Lung (tissue), 12 donors: ENCODE results near the gene PCBP3. TPM values are rescaled to one million over a fixed set of nuclear protein-coding genes. Genes with fewer than 3 reads are reported as not detected.
"Not testable (repeated sequence)": the region's sequence is repeated elsewhere in the genome, so short reads cannot be mapped to it uniquely, and the experiment has no call there.

Experiments used
- ATAC-seq: fragments of 200-7000 bp; cut with Tn5 transposase; one replicate; pipeline ENCODE4 v1.9.1; 2020; ENCODE audit warnings: moderate number of reproducible peaks; ENCODE audit not compliant: insufficient read depth, low FRiP score
- DNase-seq, 3 donors: peaks; one replicate each; pipeline ENCODE4 v3.0.0-alpha.2; 2013 to 2017
- H3K27ac ChIP-seq, 2 donors: one replicate each; pipeline ENCODE4 v1.5.1; 2013; ENCODE audit warnings: mild to moderate bottlenecking in 2 of 2, moderate library complexity in 2 of 2, control low read depth in 1 of 2, inconsistent platforms in 1 of 2, low read depth in 1 of 2, low read length in 1 of 2
- H3K27me3 ChIP-seq, 3 donors: one replicate each; pipeline ENCODE4 v1.5.1; 2013; ENCODE audit warnings: low read length in 2 of 3; ENCODE audit not compliant: control insufficient read depth in 3 of 3, insufficient read depth in 3 of 3
- H3K36me3 ChIP-seq, 4 donors: one replicate each; pipeline ENCODE4 v1.5.1; 2013; ENCODE audit warnings: low read length in 4 of 4, mild to moderate bottlenecking in 1 of 4, moderate library complexity in 1 of 4; ENCODE audit not compliant: control insufficient read depth in 4 of 4, insufficient read depth in 4 of 4
- H3K4me1 ChIP-seq, 5 donors: one replicate each; pipeline ENCODE4 v1.5.1; 2013; ENCODE audit warnings: low read length in 5 of 5, mild to moderate bottlenecking in 2 of 5, moderate library complexity in 1 of 5; ENCODE audit not compliant: control insufficient read depth in 5 of 5, insufficient read depth in 5 of 5
- H3K4me3 ChIP-seq: one replicate; pipeline ENCODE4 v1.5.1; 2013; ENCODE audit warnings: mild to moderate bottlenecking, control low read depth, moderate library complexity
- H3K9ac ChIP-seq, 2 donors: one replicate each; pipeline ENCODE4 v1.5.1; 2013; ENCODE audit warnings: low read length in 2 of 2, control low read depth in 1 of 2; ENCODE audit not compliant: insufficient read depth in 1 of 2
- H3K9me3 ChIP-seq, 4 donors: one replicate each; pipeline ENCODE4 v1.5.1; 2013; ENCODE audit warnings: low read length in 3 of 4, mild to moderate bottlenecking in 1 of 4, moderate library complexity in 1 of 4; ENCODE audit not compliant: control insufficient read depth in 4 of 4, insufficient read depth in 3 of 4
- WGBS, 2 donors: extraction: QIAGEN DNeasy Blood & Tissue Kit; methylation state at CpG; one replicate each; pipeline ENCODE4 v1.1.7; 2013; 5-methylcytosine and 5-hydroxymethylcytosine counted together
- polyA plus RNA-seq, 2 donors: library from polyadenylated mRNA; stranded (reverse); fragments of 200-250 nt; gene quantifications; one replicate each; pipeline ENCODE4 v1.2.1, GENCODE V29; 2013
- total RNA-seq, 2 donors: library from RNA; depleted of rRNA in 1 of 2; stranded (reverse); fragments of >200 nt in 1 of 2; gene quantifications; one replicate each; pipeline ENCODE4 v1.2.1, GENCODE V29; 2014 to 2021
- TF ChIP-seq, protein P1 (sequence below): IDR thresholded peaks from 2 replicates; pipeline ENCODE4 v1.5.1; 2012; ENCODE audit warnings: mild to moderate bottlenecking; ENCODE audit errors: control extremely low read depth, extremely low read depth
- donor health status: control.
- donor health status: control.
- donor health status: Bipolar disorder and iron deficiency.
- donor health status: healthy.
- donor health status: DM: yes; HTN: yes; CAD: no.

PCBP3 gene
- total and polyA plus RNA-seq, 4 donors: 1.6 to 8.2 (median 3.1) TPM

DNA sequence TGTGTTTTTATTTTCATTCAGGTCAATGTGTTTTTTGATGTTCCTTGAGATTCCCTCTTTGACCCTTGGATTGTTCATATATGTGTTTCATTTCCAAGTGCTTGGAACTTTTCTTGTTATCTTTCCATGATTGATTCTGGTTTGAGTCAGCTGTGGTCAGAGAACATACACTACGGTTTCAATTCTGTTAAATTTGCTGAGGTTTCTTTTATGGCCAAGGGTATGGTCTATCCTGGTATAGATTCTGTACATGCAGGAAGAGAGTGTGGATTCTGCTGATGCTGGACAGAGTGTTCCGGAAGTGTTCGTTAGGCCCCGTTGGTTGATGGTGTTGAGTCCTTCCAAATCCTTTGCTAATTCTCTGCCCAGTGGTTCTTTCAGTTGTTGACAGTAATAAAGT is 239.6 kb downstream of the PCBP3 start:
- H3K4me3 ChIP-seq: no peak overlapping the region
- H3K27ac ChIP-seq: no peak overlapping the region
- 91 to 97% methylated on average over 4 of the region's 4 CpGs for WGBS, 2 donors
- DNase-seq (no peak), ATAC-seq (no peak)
- H3K9ac ChIP-seq: no peak overlapping the region
- no peaks in the 10 kb centered on the region for H3K36me3 ChIP-seq
- TF ChIP-seq, protein P1, sequence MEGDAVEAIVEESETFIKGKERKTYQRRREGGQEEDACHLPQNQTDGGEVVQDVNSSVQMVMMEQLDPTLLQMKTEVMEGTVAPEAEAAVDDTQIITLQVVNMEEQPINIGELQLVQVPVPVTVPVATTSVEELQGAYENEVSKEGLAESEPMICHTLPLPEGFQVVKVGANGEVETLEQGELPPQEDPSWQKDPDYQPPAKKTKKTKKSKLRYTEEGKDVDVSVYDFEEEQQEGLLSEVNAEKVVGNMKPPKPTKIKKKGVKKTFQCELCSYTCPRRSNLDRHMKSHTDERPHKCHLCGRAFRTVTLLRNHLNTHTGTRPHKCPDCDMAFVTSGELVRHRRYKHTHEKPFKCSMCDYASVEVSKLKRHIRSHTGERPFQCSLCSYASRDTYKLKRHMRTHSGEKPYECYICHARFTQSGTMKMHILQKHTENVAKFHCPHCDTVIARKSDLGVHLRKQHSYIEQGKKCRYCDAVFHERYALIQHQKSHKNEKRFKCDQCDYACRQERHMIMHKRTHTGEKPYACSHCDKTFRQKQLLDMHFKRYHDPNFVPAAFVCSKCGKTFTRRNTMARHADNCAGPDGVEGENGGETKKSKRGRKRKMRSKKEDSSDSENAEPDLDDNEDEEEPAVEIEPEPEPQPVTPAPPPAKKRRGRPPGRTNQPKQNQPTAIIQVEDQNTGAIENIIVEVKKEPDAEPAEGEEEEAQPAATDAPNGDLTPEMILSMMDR: no peak
- no peaks in the 10 kb centered on the region for H3K9me3 ChIP-seq
- H3K4me1 ChIP-seq: peaks cover 0 to 10% (median 0%) of the 10 kb centered on the region in 5 donors
- H3K27me3 ChIP-seq: no peaks in the 10 kb centered on the region

DNA sequence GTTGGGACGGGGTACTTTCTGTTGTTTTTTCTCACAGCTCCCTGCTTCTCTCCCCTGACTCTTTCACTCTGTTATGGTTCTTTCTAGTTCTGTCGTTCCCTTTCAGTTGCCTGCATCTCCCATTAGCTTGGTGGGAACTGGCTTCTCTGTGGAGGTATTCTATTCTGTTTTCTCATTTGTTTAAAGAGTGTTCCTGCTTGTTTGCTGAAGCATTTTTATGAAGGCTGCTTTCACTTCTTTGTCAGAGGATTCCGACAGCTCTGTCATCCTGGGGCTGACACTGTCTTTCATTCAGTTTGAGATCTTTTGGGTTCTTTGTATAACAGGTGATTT is 242.0 kb downstream of the PCBP3 start:
- WGBS, 2 donors: 89 to 92% methylated on average over 3 of the region's 3 CpGs
- H3K27ac ChIP-seq: no peak overlapping the region
- no peak for ATAC-seq

DNA sequence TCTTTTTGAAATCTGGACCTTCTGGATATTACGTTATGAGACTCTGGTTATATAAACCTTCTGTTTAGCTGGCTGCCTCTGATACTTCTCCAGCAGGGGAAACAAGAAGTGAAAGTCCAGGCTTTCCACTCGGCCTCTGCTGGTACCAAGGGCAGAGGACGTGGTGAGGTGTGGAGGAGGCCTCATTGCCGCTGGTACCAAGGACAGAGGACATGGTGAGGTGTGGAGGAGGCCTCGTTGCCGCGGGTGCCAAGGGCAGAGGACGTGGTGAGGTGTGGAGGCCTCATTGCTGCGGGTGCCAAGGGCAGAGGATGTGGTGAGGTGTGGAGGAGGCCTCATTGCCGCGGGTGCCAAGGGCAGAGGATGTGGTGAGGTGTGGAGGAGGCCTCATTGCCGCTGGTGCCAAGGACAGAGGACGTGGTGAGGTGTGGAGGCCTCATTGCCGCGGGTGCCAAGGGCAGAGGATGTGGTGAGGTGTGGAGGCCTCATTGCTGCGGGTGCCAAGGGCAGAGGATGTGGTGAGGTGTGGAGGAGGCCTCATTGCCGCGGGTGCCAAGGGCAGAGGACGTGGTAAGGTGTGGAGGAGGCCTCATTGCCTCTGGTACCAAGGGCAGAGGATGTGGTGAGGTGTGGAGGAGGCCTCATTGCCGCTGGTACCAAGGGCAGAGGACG is 242.5 kb downstream of the PCBP3 start:
- H3K27ac ChIP-seq: peak overlapping the region in 1 of 2 donors; percentile 28
- not testable (repeated sequence) for ATAC-seq
- 27 to 59% methylated on average over 21 of the region's 21 CpGs for WGBS, 2 donors

More for the DNA sequence above, 242.0 kb downstream of the PCBP3 start:
- no peak overlapping the region for H3K4me3 ChIP-seq
- no peaks in the 10 kb centered on the region for H3K36me3 ChIP-seq
- H3K9ac ChIP-seq: no peak overlapping the region
- H3K27me3 ChIP-seq: peaks cover 0 to 4% (median 0%) of the 10 kb centered on the region in 3 donors
- TF ChIP-seq, protein P1: no peak
- H3K4me1 ChIP-seq: peaks cover 0 to 13% (median 0%) of the 10 kb centered on the region in 5 donors
- no peak for DNase-seq
- peaks cover 0 to 2% (median 0%) of the 10 kb centered on the region in 4 donors for H3K9me3 ChIP-seq

DNA sequence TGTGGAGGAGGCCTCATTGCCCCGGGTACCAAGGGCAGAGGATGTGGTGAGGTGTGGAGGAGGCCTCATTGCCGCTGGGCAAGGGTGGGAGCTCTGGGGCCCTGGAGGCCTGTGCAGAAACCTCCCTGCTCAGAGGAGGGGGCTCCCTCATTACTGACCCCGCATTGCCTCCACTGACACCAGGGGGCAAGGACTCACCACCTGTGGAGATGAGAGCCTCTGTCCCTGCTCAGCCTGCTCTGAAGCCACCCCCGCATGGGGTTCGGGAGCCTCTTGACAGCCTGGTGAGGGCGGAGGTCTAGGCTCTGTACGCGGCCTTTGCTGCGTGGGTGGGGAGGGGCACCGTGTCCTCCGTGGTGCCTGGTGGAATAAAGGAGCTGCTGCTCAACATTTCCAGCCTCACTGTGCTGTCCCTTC is 243.1 kb downstream of the PCBP3 start:
- no peaks in the 10 kb centered on the region for H3K36me3 ChIP-seq
- TF ChIP-seq, protein P1: no peak
- peaks cover 0 to 13% (median 0%) of the 10 kb centered on the region in 5 donors for H3K4me1 ChIP-seq
- H3K9ac ChIP-seq: no peak overlapping the region
- no peak overlapping the region for H3K27ac ChIP-seq
- peaks cover 0 to 11% (median 0%) of the 10 kb centered on the region in 3 donors for H3K27me3 ChIP-seq
- ATAC-seq (no peak), DNase-seq (no peak)
- peaks cover 0 to 2% (median 0%) of the 10 kb centered on the region in 4 donors for H3K9me3 ChIP-seq
- no peak overlapping the region for H3K4me3 ChIP-seq
- WGBS, 2 donors: 67 to 74% methylated on average over 11 of the region's 11 CpGs

More for the DNA sequence above, 242.5 kb downstream of the PCBP3 start:
- peaks cover 0 to 13% (median 0%) of the 10 kb centered on the region in 5 donors for H3K4me1 ChIP-seq
- not testable (repeated sequence) for H3K9ac ChIP-seq, H3K9me3 ChIP-seq, DNase-seq, H3K27me3 ChIP-seq, H3K36me3 ChIP-seq, H3K4me3 ChIP-seq
